ENCODE data around the gene GPR173. TPM values are rescaled to one million over a fixed set of nuclear protein-coding genes. Genes with fewer than 3 reads are reported as not detected.

Gene GPR173
- total and polyA plus RNA-seq, 9 of the 15 experiments (the other 6 are each of a cell fraction or from before 2014, with no cell fraction given) = 0.01 TPM; not detected in 8

DNA sequence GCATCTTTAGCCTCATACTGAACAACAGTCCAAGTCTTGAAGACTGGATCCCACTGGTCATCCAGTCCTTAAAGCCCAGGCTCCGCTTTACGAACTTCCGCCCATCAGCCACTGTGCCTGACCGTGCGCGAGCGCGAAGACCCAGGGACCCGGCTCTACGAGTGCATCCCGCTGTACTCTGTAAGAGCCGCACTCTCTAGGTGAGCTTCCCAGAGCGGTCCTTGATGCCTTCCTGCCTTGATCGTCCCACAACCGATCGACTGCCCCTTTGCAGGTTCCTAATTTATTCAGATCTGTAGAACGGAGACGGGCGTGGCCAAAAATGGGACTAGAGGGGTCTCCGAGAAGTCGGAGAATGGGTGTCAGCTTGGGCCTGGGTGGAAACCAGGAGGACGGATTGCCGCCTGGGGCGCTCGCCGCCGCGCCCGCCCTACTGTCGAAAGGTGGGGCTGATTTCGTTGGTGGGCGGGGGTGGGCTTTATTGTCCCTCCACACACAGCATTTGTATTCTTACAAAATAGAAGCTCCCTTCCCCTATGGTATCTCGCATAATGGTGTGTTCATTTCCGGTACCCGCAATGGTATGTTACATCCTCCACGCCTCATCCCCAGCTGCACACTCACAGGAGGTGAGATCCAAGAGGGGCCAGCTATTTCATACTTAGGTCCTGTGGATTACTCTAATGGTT lies 48.0 kb upstream of the GPR173 start:
- no peak for ATAC-seq
- Histone ChIP-seq H2AFZ (ENCODE audit: low read depth, low read length) (no peak overlapping the region), H3K4me2 (ENCODE audit: insufficient read depth, low read length) (no peak overlapping the region)

More for the DNA sequence above, 48.0 kb upstream of the GPR173 start:
- FAIRE-seq (no peak), DNase-seq (ENCODE audit: extremely low read depth in 1 of 4, low spot score in 3 of 4) (no peak)
- H3K4me3 ChIP-seq = no peak overlapping the region
- in situ Hi-C loops (cut with MboI) (no loop called here), intact Hi-C loops (cut with micrococcal nuclease) (no loop called here)
- no TSS peak for BruUV-seq (replicated peaks)
- H3K4me1 ChIP-seq (replicated peaks in 1 of 2; ENCODE audit: control insufficient read depth in 2 of 2, insufficient read depth in 2 of 2, low read length in 2 of 2) = no peaks in the 10 kb centered on the region; a peak in 1 of 5 replicates
- H3K9ac ChIP-seq (ENCODE audit: insufficient read depth in 1 of 2, low read depth in 2 of 2, low read length in 2 of 2) = no peak overlapping the region
- no peaks in the 10 kb centered on the region for H3K9me3 ChIP-seq (replicated peaks; ENCODE audit: control insufficient read depth, insufficient read depth, low read depth, low read length)
- 60% methylated on average over 19 of the region's 36 CpGs for WGBS (ENCODE audit: insufficient coverage, low coverage, missing lambda C conversion rate)
- no peaks in the 10 kb centered on the region for H3K79me2 ChIP-seq (ENCODE audit: control insufficient read depth, insufficient read depth, low read length)
- no peaks in the 10 kb centered on the region for H4K20me1 ChIP-seq (replicated peaks; ENCODE audit: control insufficient read depth, insufficient read depth, low read length)
- ChIA-PET POLR2A (interaction anchor here (0.6 kb wide), 1 partner anchor 11 kb away, joined by 3 read pairs; no protein-coding TSS in a partner anchor), CTCF (ENCODE audit: low intra/inter-chr PET ratio) (interaction anchor here (0.6 kb wide), 1 partner anchor 446 kb away, joined by 3 read pairs; no protein-coding TSS in a partner anchor)
- H3K36me3 ChIP-seq (ENCODE audit: control insufficient read depth, insufficient read depth, low read length) = no peaks in the 10 kb centered on the region
- no peak overlapping the region for H3K27ac ChIP-seq (ENCODE audit: extremely low read depth, low read depth, low read length)
- H3K9me1 ChIP-seq (ENCODE audit: control insufficient read depth, insufficient read depth, low read length) = no peaks in the 10 kb centered on the region
- no peaks in the 10 kb centered on the region; a peak in 1 of 5 replicates for H3K27me3 ChIP-seq (ENCODE audit: control insufficient read depth in 2 of 2, insufficient read depth in 2 of 2, low read length in 2 of 2)
- TF ChIP-seq THAP7 (CRISPR knock-in tag; IDR thresholded peaks at IDR 0.05) = no peak
- TF ChIP-seq ZNF699 (CRISPR knock-in tag; IDR thresholded peaks at IDR 0.05; ENCODE audit: insufficient replicate concordance) = no peak
- TF ChIP-seq NR3C1 (CRISPR knock-in tag; IDR thresholded peaks at IDR 0.05) = no peak
- TF ChIP-seq HNRNPUL1 (IDR thresholded peaks at IDR 0.05; ENCODE audit: low read length) = no peak
- TF ChIP-seq ZNF77 (CRISPR knock-in tag; IDR thresholded peaks at IDR 0.05) = no peak
- no peak for TF ChIP-seq DIDO1 (tag; IDR thresholded peaks at IDR 0.05; ENCODE audit: low read depth)
- no peak for TF ChIP-seq PCBP2 (IDR thresholded peaks at IDR 0.05; ENCODE audit: low read depth, low read length, poor library complexity, severe bottlenecking)
- TF ChIP-seq YY1 (IDR thresholded peaks at IDR 0.05; ENCODE audit: borderline replicate concordance in 1 of 3, control insufficient read depth in 1 of 3, extremely low read depth in 1 of 3, insufficient read depth in 3 of 3, insufficient read length in 1 of 3, insufficient replicate concordance in 2 of 3, low read depth in 1 of 3, low read length in 2 of 3) = no peak
- TF ChIP-seq IRF9 (tag; IDR thresholded peaks at IDR 0.05) = no peak
- no peak for TF ChIP-seq ASH1L (IDR thresholded peaks at IDR 0.05; ENCODE audit: borderline replicate concordance, low read depth, partially characterized antibody)
- no peak for TF ChIP-seq SIN3A (IDR thresholded peaks at IDR 0.05; ENCODE audit: borderline replicate concordance in 2 of 2, control insufficient read depth in 1 of 2, low read depth in 2 of 2, low read length in 2 of 2)
- no peak for TF ChIP-seq ZNF282 (CRISPR knock-in tag; IDR thresholded peaks at IDR 0.05)
- TF ChIP-seq E2F6 (IDR thresholded peaks at IDR 0.05; ENCODE audit: borderline replicate concordance in 1 of 2, extremely low read depth in 1 of 2, insufficient read depth in 1 of 2, insufficient read length in 1 of 2, low read depth in 1 of 2, low read length in 1 of 2, poor library complexity in 1 of 2, severe bottlenecking in 1 of 2) = no peak
- no peak for TF ChIP-seq ZFX (CRISPR knock-in tag; IDR thresholded peaks at IDR 0.05)
- no peak for TF ChIP-seq ERF (CRISPR knock-in tag; IDR thresholded peaks at IDR 0.05)
- TF ChIP-seq KDM2B (CRISPR knock-in tag; IDR thresholded peaks at IDR 0.05) = no peak
- TF ChIP-seq XRCC5 (IDR thresholded peaks at IDR 0.05; ENCODE audit: low read depth, low read length) = no peak

Measured in K562 (cell line).